Neutrophil (primary cell): ENCODE measurements around the gene GDPD2.
"Not testable (repeated sequence)": the region's sequence is repeated elsewhere in the genome, so short reads cannot be mapped to it uniquely, and the experiment has no call there.

Experiments
- H3K27ac ChIP-seq: fragments of 200-600 bp; sonication (generic); 2 replicates; pipeline ENCODE4 v1.5.1; 2016; ENCODE audit warnings: mild to moderate bottlenecking, moderate library complexity
- H3K27me3 ChIP-seq: fragments of 200-600 bp; sonication (generic); 2 replicates; pipeline ENCODE4 v1.6.0; 2016; ENCODE audit warnings: mild to moderate bottlenecking
- H3K36me3 ChIP-seq: fragments of 200-600 bp; sonication (generic); 2 replicates; pipeline ENCODE4 v1.5.1; 2017
- H3K4me1 ChIP-seq, 2 experiments: fragments of 200-600 bp in 1 of 2; sonication (generic) in 1 of 2; 1 replicate in 1 of 2; 2 replicates in 1 of 2; pipeline versions ENCODE4 v1.5.1 to v1.6.1; 2013 to 2016; ENCODE audit warnings: low read depth in 1 of 2, low read length in 1 of 2, mild to moderate bottlenecking in 1 of 2, moderate library complexity in 1 of 2; ENCODE audit not compliant: control insufficient read depth in 1 of 2, insufficient read depth in 1 of 2
- H3K4me3 ChIP-seq, 2 experiments: fragments of 200-600 bp in 1 of 2; sonication (generic) in 1 of 2; 1 replicate in 1 of 2; 2 replicates in 1 of 2; pipeline ENCODE4 v1.5.1; 2013 to 2016; ENCODE audit warnings: low read depth in 1 of 2, low read length in 1 of 2, mild to moderate bottlenecking in 1 of 2, moderate library complexity in 1 of 2
- H3K9me3 ChIP-seq: fragments of 200-600 bp; sonication (generic); 2 replicates; pipeline ENCODE4 v1.5.1; 2016
- CTCF ChIP-seq: fragments of 200-600 bp; sonication (generic); IDR thresholded peaks from 2 replicates; pipeline ENCODE4 v1.5.1; 2016; ENCODE audit warnings: antibody characterized with exemption

The GDPD2 gene

GRCh38 chrX:70422851-70423341, at the start of gene GDPD2:
GDPD2 (plus strand) TSS chrX:70423314; CDS start chrX:70424985, 1,671 bp downstream.
- Histone ChIP-seq H3K27ac (no peak within 1 kb of the TSS), H3K4me1 (no peaks in the 10 kb centered on the region), H3K36me3 (peaks cover 31% of the 10 kb centered on the region), H3K4me3 (no peak within 1 kb of the TSS), H3K9me3 (no peaks in the 10 kb centered on the region), H3K27me3 (no peaks in the 10 kb centered on the region)
- TF ChIP-seq CTCF, result no peak

GRCh38 chrX:70386235-70386634, 36.9 kb upstream of the GDPD2 start:
- H3K27me3 ChIP-seq, result no peaks in the 10 kb centered on the region
- H3K9me3 ChIP-seq, result no peaks in the 10 kb centered on the region
- TF ChIP-seq CTCF, result no peak
- H3K36me3 ChIP-seq, result peaks cover 13% of the 10 kb centered on the region
- no peak overlapping the region for H3K4me3 ChIP-seq
- H3K4me1 ChIP-seq, result no peaks in the 10 kb centered on the region
- no peak overlapping the region for H3K27ac ChIP-seq

GRCh38 chrX:70398899-70399298, 24.2 kb upstream of the GDPD2 start:
- H3K9me3 ChIP-seq, result no peaks in the 10 kb centered on the region
- TF ChIP-seq CTCF, result no peak
- peaks cover 23% of the 10 kb centered on the region for H3K36me3 ChIP-seq
- no peaks in the 10 kb centered on the region for H3K4me1 ChIP-seq
- no peak overlapping the region for H3K4me3 ChIP-seq
- H3K27ac ChIP-seq, result no peak overlapping the region
- no peaks in the 10 kb centered on the region for H3K27me3 ChIP-seq

GRCh38 chrX:70400181-70400580, 22.9 kb upstream of the GDPD2 start:
- H3K4me3 ChIP-seq, H3K27ac ChIP-seq, H3K27me3 ChIP-seq, H3K9me3 ChIP-seq, H3K4me1 ChIP-seq: not testable (repeated sequence)
- peaks cover 32% of the 10 kb centered on the region for H3K36me3 ChIP-seq

GRCh38 chrX:70402721-70403120, 20.4 kb upstream of the GDPD2 start:
- no peaks in the 10 kb centered on the region for H3K4me1 ChIP-seq
- no peaks in the 10 kb centered on the region for H3K9me3 ChIP-seq
- peaks cover 43% of the 10 kb centered on the region for H3K36me3 ChIP-seq
- no peak overlapping the region for H3K4me3 ChIP-seq
- TF ChIP-seq CTCF, result no peak
- no peak overlapping the region for H3K27ac ChIP-seq
- no peaks in the 10 kb centered on the region for H3K27me3 ChIP-seq

- no peaks in the 10 kb centered on the region for H3K9me3 ChIP-seq
- no peaks in the 10 kb centered on the region for H3K27me3 ChIP-seq
- no peak overlapping the region for H3K27ac ChIP-seq
- no peak overlapping the region for H3K4me3 ChIP-seq
- H3K4me1 ChIP-seq, result no peaks in the 10 kb centered on the region
- peaks cover 43% of the 10 kb centered on the region for H3K36me3 ChIP-seq
- TF ChIP-seq CTCF, result no peak
Measured at GRCh38 chrX:70405003-70405402, 18.1 kb upstream of the GDPD2 start.
